IMR-90 (cell line): ENCODE measurements around the gene EPM2AIP1. TPM values are rescaled to one million over a fixed set of nuclear protein-coding genes. Genes with fewer than 3 reads are reported as not detected.

Source experiments
- ATAC-seq: fragments of 200-7000 bp; cut with Tn5 transposase; 2 replicates; pipeline ENCODE4 v1.9.1; 2020; ENCODE audit warnings: low read depth, mild to moderate bottlenecking, moderate library complexity
- BruUV-seq: library from RNA; stranded (reverse); fragments of 400-500 nt; replicated peaks from 2 replicates; lab custom pipeline; 2021; lab: Mats Ljungman, UMichigan
- CTCF ChIA-PET: fragments of 300-600 bp; formaldehyde crosslinking; extraction: SDS; loops from one replicate; lab custom pipeline; 2021; ENCODE audit warnings: antibody characterized with exemption; lab: Yijun Ruan, JAX
- POLR2A ChIA-PET: fragments of 300-600 bp; sonication (Branson Sonifier 250); formaldehyde crosslinking; loops from one replicate; lab custom pipeline; 2022; ENCODE audit warnings: antibody characterized with exemption; ENCODE audit not compliant: unreplicated experiment; lab: Charles Lee
- DNase-seq: peaks from one replicate; pipeline ENCODE4 v3.0.0; 2013
- H2AFZ ChIP-seq: replicated peaks from 2 replicates; pipeline ENCODE3; 2013; ENCODE audit warnings: low read length, mild to moderate bottlenecking; ENCODE audit not compliant: poor library complexity
- H2AK5ac ChIP-seq: 2 replicates; pipeline ENCODE4 v1.6.1; 2013; ENCODE audit warnings: low read depth, low read length, inconsistent platforms
- H2AK9ac ChIP-seq: replicated peaks from 2 replicates; pipeline ENCODE3; 2013; ENCODE audit warnings: mild to moderate bottlenecking, low read depth, low read length, moderate library complexity; ENCODE audit not compliant: poor library complexity
- H2BK120ac ChIP-seq: 2 replicates; pipeline ENCODE4 v1.6.1; 2013; ENCODE audit warnings: low read depth, low read length, inconsistent platforms
- H2BK15ac ChIP-seq: 3 replicates; pipeline ENCODE4 v1.6.1; 2013; ENCODE audit warnings: low read depth, low read length, inconsistent platforms
- H2BK20ac ChIP-seq: 2 replicates; pipeline ENCODE4 v1.6.1; 2013; ENCODE audit warnings: low read depth, mild to moderate bottlenecking, inconsistent platforms, low read length, moderate library complexity
- H2BK5ac ChIP-seq: 2 replicates; pipeline ENCODE4 v1.6.1; 2013; ENCODE audit warnings: mild to moderate bottlenecking, low read depth, low read length, inconsistent platforms; ENCODE audit not compliant: poor library complexity, severe bottlenecking
- H3K14ac ChIP-seq: replicated peaks from 2 replicates; pipeline ENCODE4 v1.6.1; 2013; ENCODE audit warnings: low read depth, low read length, inconsistent platforms
- H3K18ac ChIP-seq: 2 replicates; pipeline ENCODE4 v1.6.1; 2013; ENCODE audit warnings: low read depth, low read length, control low read depth
- H3K23ac ChIP-seq: 2 replicates; pipeline ENCODE4 v1.6.1; 2013; ENCODE audit warnings: low read depth, low read length, inconsistent platforms
- H3K27ac ChIP-seq: 2 replicates; pipeline ENCODE4 v1.5.1; 2013; ENCODE audit warnings: mild to moderate bottlenecking, control low read depth, low read length; ENCODE audit not compliant: insufficient read depth
- H3K27me3 ChIP-seq: 2 replicates; pipeline ENCODE4 v1.6.1; 2013; ENCODE audit warnings: low read length; ENCODE audit not compliant: control insufficient read depth, insufficient read depth
- H3K36me3 ChIP-seq: 2 replicates; pipeline ENCODE4 v1.6.1; 2013; ENCODE audit warnings: low read length, mixed read lengths; ENCODE audit not compliant: control insufficient read depth, insufficient read depth
- H3K4ac ChIP-seq: 2 replicates; pipeline ENCODE4 v1.6.1; 2013; ENCODE audit warnings: low read depth, low read length, inconsistent platforms
- H3K4me1 ChIP-seq: 2 replicates; pipeline ENCODE4 v1.6.1; 2013; ENCODE audit warnings: low read length, mixed read lengths; ENCODE audit not compliant: control insufficient read depth, insufficient read depth
- H3K4me2 ChIP-seq: 2 replicates; pipeline ENCODE4 v1.6.1; 2013; ENCODE audit warnings: low read depth, mild to moderate bottlenecking, control low read depth, low read length, moderate library complexity
- H3K4me3 ChIP-seq: 2 replicates; pipeline ENCODE4 v1.5.1; 2013; ENCODE audit warnings: low read depth, mild to moderate bottlenecking, control low read depth, low read length, moderate library complexity; ENCODE audit not compliant: insufficient read depth
- H3K56ac ChIP-seq: 2 replicates; pipeline ENCODE4 v1.6.1; 2013; ENCODE audit warnings: low read length, inconsistent platforms; ENCODE audit not compliant: insufficient read depth; ENCODE audit errors: extremely low read depth
- H3K79me1 ChIP-seq, 2 experiments: 2 replicates each; pipeline ENCODE4 v1.6.1; 2013; ENCODE audit warnings: low read length in 2 of 2, inconsistent platforms in 1 of 2, low read depth in 1 of 2
- H3K9ac ChIP-seq: 2 replicates; pipeline ENCODE4 v1.6.1; 2013; ENCODE audit warnings: low read depth, low read length, control low read depth
- H3K9me1 ChIP-seq: 2 replicates; pipeline ENCODE4 v1.6.1; 2013; ENCODE audit warnings: low read length, inconsistent platforms; ENCODE audit not compliant: insufficient read depth
- H3K9me3 ChIP-seq: 2 replicates; pipeline ENCODE4 v1.6.1; 2013; ENCODE audit warnings: low read length; ENCODE audit not compliant: control insufficient read depth, insufficient read depth
- H4K20me1 ChIP-seq: 2 replicates; pipeline ENCODE4 v1.6.1; 2013; ENCODE audit warnings: low read length, inconsistent platforms; ENCODE audit not compliant: insufficient read depth
- H4K5ac ChIP-seq: 2 replicates; pipeline ENCODE4 v1.6.1; 2013; ENCODE audit warnings: mild to moderate bottlenecking, low read depth, low read length, control low read depth
- H4K8ac ChIP-seq, 2 experiments: 2 replicates each; pipeline ENCODE4 v1.6.1; 2013; ENCODE audit warnings: low read depth in 2 of 2, low read length in 2 of 2, control low read depth in 1 of 2, inconsistent platforms in 1 of 2
- H4K91ac ChIP-seq: 2 replicates; pipeline ENCODE4 v1.6.1; 2013; ENCODE audit warnings: low read depth, low read length, inconsistent platforms; ENCODE audit not compliant: insufficient read depth
- BHLHE40 ChIP-seq: fragments of 150-350 bp; IDR thresholded peaks from 2 replicates; pipeline ENCODE4 v1.6.1; 2016; ENCODE audit warnings: mild to moderate bottlenecking, low read depth, low read length
- CEBPB ChIP-seq: IDR thresholded peaks from 2 replicates; pipeline ENCODE4 v1.6.1; 2012; ENCODE audit warnings: low read depth, low read length, improper control_type of control experiment
- CHD1 ChIP-seq: IDR thresholded peaks from 2 replicates; pipeline ENCODE4 v1.6.1; 2012; ENCODE audit warnings: low read depth, low read length, improper control_type of control experiment
- FOS ChIP-seq: fragments of 150-350 bp; IDR thresholded peaks from 2 replicates; pipeline ENCODE4 v1.6.1; 2016; ENCODE audit warnings: low read depth, low read length
- MAFK ChIP-seq: IDR thresholded peaks from 2 replicates; pipeline ENCODE4 v1.6.1; 2012; ENCODE audit warnings: low read depth, low read length, improper control_type of control experiment
- MAZ ChIP-seq: IDR thresholded peaks from 2 replicates; pipeline ENCODE4 v1.6.1; 2012; ENCODE audit warnings: low read depth, mild to moderate bottlenecking, low read length, improper control_type of control experiment, moderate library complexity, borderline replicate concordance
- MXI1 ChIP-seq: IDR thresholded peaks from 2 replicates; pipeline ENCODE4 v1.6.1; 2012; ENCODE audit warnings: low read depth, mild to moderate bottlenecking, low read length, moderate library complexity, borderline replicate concordance
- NFE2L2 ChIP-seq: fragments of 150-350 bp; IDR thresholded peaks from 2 replicates; pipeline ENCODE4 v1.6.1; 2016; ENCODE audit warnings: low read depth, mild to moderate bottlenecking, low read length
- POLR2A ChIP-seq: IDR thresholded peaks from 2 replicates; pipeline ENCODE4 v1.6.1; 2012; ENCODE audit warnings: mild to moderate bottlenecking, low read depth, low read length
- RAD21 ChIP-seq: IDR thresholded peaks from 2 replicates; pipeline ENCODE4 v1.6.1; 2012; ENCODE audit warnings: low read length, improper control_type of control experiment
- RCOR1 ChIP-seq: IDR thresholded peaks from 2 replicates; pipeline ENCODE4 v1.6.1; 2012; ENCODE audit warnings: mild to moderate bottlenecking, low read length, improper control_type of control experiment; ENCODE audit not compliant: insufficient replicate concordance
- RFX5 ChIP-seq: IDR thresholded peaks from 2 replicates; pipeline ENCODE4 v1.8.0; 2012; ENCODE audit warnings: low read depth, mild to moderate bottlenecking, low read length, moderate library complexity
- SMC3 ChIP-seq: fragments of 150-350 bp; IDR thresholded peaks from 2 replicates; pipeline ENCODE4 v1.6.1; 2016; ENCODE audit warnings: low read depth, mild to moderate bottlenecking, antibody characterized with exemption, low read length, moderate library complexity
- WGBS, 2 experiments: methylation state at CpG; one replicate each; pipeline versions ENCODE4 v1.1.5 to v1.1.7; 2013; ENCODE audit warnings: missing lambda C conversion rate in 2 of 2; ENCODE audit not compliant: insufficient read length in 1 of 2; ENCODE audit errors: extremely low coverage in 2 of 2; 5-methylcytosine and 5-hydroxymethylcytosine counted together
- dilution Hi-C: fragments of 300-500 bp; cut with HindIII; formaldehyde crosslinking; loops from one replicate; pipeline ENCODE4 v1.14.3; 2018; ENCODE audit warnings: low sequenced_read_pairs; ENCODE audit not compliant: unreplicated experiment
- in situ Hi-C: fragments of 300-500 bp; cut with MboI; formaldehyde crosslinking; loops from 3 replicates; pipeline ENCODE4 v1.14.3; 2019; ENCODE audit warnings: low sequenced_read_pairs, inconsistent platforms, mixed read lengths
- intact Hi-C: fragments of 100-400 bp; cut with micrococcal nuclease; formaldehyde crosslinking; loops from 2 replicates; pipeline ENCODE4 v1.10.0; 2022
- polyA plus RNA-seq, 3 experiments: library from polyadenylated mRNA; depleted of rRNA; stranded (reverse); fragments of >200 nt; gene quantifications; 2 replicates each; pipeline ENCODE4 v1.2.3, GENCODE V29; 2012; ENCODE audit warnings: low replicate concordance in 1 of 3
- total RNA-seq: library from RNA; depleted of rRNA; stranded (reverse); fragments of >200 nt; gene quantifications from 2 replicates; pipeline ENCODE4 v1.2.3, GENCODE V29; 2012
- TF ChIP-seq, protein P1 (sequence below): fragments of 150-350 bp; IDR thresholded peaks from 2 replicates; pipeline ENCODE4 v1.6.1; 2017; ENCODE audit warnings: mild to moderate bottlenecking, antibody characterized with exemption, low read length, low read depth
- TF ChIP-seq, protein P2 (sequence below): conservative IDR thresholded peaks from 2 replicates; pipeline ENCODE4 v1.5.1; 2012; ENCODE audit warnings: mild to moderate bottlenecking, low read depth, low read length, improper control_type of control experiment
- TF ChIP-seq, protein P3 (sequence below): fragments of 150-350 bp; IDR thresholded peaks from 2 replicates; pipeline ENCODE4 v1.6.1; 2016; ENCODE audit warnings: low read depth, mild to moderate bottlenecking, low read length, moderate library complexity, borderline replicate concordance

Gene EPM2AIP1
- total and polyA plus RNA-seq, 2 of the 4 experiments (the other 2 are of a cell fraction), result 6.4 to 13.4 TPM

DNA sequence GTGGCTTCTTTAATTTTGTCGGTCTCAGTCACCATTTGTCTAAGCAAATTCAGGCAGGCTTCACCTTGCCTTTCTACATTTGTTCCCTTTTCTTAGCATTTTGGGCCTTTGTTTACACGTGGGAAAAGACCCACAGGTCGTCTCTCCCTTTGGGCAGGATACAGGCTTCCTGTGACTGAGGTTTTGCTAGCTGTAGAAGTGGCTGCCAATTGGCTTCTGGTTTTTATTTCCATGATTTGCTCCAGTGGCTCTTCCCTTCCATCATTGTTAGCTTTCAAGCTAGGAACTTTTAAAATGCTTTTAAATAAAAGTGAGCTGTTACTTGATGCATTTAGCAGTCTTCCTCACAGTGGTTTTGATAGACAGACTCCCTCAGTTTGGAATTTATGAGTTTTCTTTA, 37.7 kb upstream of the EPM2AIP1 start:
- no peak overlapping the region for H2BK20ac ChIP-seq
- no peak overlapping the region for H2AFZ ChIP-seq
- no peak overlapping the region for H3K27ac ChIP-seq
- TF ChIP-seq RFX5, result no peak
- TF ChIP-seq, protein P1, sequence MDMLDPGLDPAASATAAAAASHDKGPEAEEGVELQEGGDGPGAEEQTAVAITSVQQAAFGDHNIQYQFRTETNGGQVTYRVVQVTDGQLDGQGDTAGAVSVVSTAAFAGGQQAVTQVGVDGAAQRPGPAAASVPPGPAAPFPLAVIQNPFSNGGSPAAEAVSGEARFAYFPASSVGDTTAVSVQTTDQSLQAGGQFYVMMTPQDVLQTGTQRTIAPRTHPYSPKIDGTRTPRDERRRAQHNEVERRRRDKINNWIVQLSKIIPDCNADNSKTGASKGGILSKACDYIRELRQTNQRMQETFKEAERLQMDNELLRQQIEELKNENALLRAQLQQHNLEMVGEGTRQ, result no peak
- TF ChIP-seq, protein P2, sequence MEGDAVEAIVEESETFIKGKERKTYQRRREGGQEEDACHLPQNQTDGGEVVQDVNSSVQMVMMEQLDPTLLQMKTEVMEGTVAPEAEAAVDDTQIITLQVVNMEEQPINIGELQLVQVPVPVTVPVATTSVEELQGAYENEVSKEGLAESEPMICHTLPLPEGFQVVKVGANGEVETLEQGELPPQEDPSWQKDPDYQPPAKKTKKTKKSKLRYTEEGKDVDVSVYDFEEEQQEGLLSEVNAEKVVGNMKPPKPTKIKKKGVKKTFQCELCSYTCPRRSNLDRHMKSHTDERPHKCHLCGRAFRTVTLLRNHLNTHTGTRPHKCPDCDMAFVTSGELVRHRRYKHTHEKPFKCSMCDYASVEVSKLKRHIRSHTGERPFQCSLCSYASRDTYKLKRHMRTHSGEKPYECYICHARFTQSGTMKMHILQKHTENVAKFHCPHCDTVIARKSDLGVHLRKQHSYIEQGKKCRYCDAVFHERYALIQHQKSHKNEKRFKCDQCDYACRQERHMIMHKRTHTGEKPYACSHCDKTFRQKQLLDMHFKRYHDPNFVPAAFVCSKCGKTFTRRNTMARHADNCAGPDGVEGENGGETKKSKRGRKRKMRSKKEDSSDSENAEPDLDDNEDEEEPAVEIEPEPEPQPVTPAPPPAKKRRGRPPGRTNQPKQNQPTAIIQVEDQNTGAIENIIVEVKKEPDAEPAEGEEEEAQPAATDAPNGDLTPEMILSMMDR, result no peak
- no peak for TF ChIP-seq MAZ
- no peak for TF ChIP-seq POLR2A
- TF ChIP-seq MXI1, result no peak
- TF ChIP-seq FOS, result no peak
- no peak for TF ChIP-seq SMC3
- no peak for TF ChIP-seq RAD21
- TF ChIP-seq BHLHE40, result no peak
- TF ChIP-seq MAFK, result no peak
- TF ChIP-seq, protein P3, sequence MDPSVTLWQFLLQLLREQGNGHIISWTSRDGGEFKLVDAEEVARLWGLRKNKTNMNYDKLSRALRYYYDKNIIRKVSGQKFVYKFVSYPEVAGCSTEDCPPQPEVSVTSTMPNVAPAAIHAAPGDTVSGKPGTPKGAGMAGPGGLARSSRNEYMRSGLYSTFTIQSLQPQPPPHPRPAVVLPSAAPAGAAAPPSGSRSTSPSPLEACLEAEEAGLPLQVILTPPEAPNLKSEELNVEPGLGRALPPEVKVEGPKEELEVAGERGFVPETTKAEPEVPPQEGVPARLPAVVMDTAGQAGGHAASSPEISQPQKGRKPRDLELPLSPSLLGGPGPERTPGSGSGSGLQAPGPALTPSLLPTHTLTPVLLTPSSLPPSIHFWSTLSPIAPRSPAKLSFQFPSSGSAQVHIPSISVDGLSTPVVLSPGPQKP, result no peak
- TF ChIP-seq NFE2L2, result no peak
- no peak for TF ChIP-seq RCOR1
- TF ChIP-seq CHD1, result no peak
- no peak for TF ChIP-seq CEBPB
- BruUV-seq, result no TSS peak
- no peak overlapping the region for H2BK15ac ChIP-seq
- H3K9me3 ChIP-seq, result peaks cover under 1% of the 10 kb centered on the region
- H3K4me3 ChIP-seq, result no peak overlapping the region
- POLR2A ChIA-PET, result no interaction called here
- H4K5ac ChIP-seq, result no peak overlapping the region
- H2AK5ac ChIP-seq, result no peak overlapping the region
- dilution Hi-C loops (no loop called here), intact Hi-C loops (no loop called here), in situ Hi-C loops (no loop called here)
- H4K91ac ChIP-seq, result no peak overlapping the region
- no peaks in the 10 kb centered on the region for H4K20me1 ChIP-seq
- H3K9ac ChIP-seq, result no peak overlapping the region
- H3K27me3 ChIP-seq, result no peaks in the 10 kb centered on the region
- H3K14ac ChIP-seq, result no peak overlapping the region
- H3K4ac ChIP-seq, result no peak overlapping the region
- peaks cover 4% of the 10 kb centered on the region for H3K4me1 ChIP-seq
- H4K8ac ChIP-seq, result no peak overlapping the region
- no peak overlapping the region for H3K23ac ChIP-seq
- peaks cover 9 to 22% of the 10 kb centered on the region in 2 experiments; a peak in 2 of 4 replicates for H3K79me1 ChIP-seq
- CTCF ChIA-PET, result interaction anchor here (0.6 kb wide), 1 partner anchor 81 kb away, joined by 3 read pairs; no protein-coding TSS in a partner anchor
- H3K36me3 ChIP-seq, result peaks cover 31% of the 10 kb centered on the region
- no peak overlapping the region for H3K56ac ChIP-seq
- H3K4me2 ChIP-seq, result no peak overlapping the region
- H3K9me1 ChIP-seq, result peaks cover 3% of the 10 kb centered on the region; the same call in 1 of the 2 replicates
- H2BK120ac ChIP-seq, result no peak overlapping the region
- no peak for DNase-seq
- ATAC-seq, result no peak
- no peak overlapping the region for H2BK5ac ChIP-seq
- no peak overlapping the region for H2AK9ac ChIP-seq
- WGBS, 2 experiments, result no CpG with 5 or more reads among the region's 3 CpGs
- H3K18ac ChIP-seq, result no peak overlapping the region
